Activated T-cell treated with anti-CD3 and anti-CD28 coated beads, Interleukin-2, amount 50 U/mL, for 72 hours (primary cell): ENCODE measurements around the gene GABARAPL2. TPM values are rescaled to one million over a fixed set of nuclear protein-coding genes. Genes with fewer than 3 reads are reported as not detected.
"Not testable (repeated sequence)": the region's sequence is repeated elsewhere in the genome, so short reads cannot be mapped to it uniquely, and the experiment has no call there.

ENCODE experiments used
- ATAC-seq, 2 donors: fragments of 150-1000 bp; cut with Tn5 transposase; replicated peaks in 1 of 2; 2 replicates each; pipeline ENCODE4 v1.10.0; 2021; ENCODE audit warnings: moderate library complexity in 2 of 2, mild to moderate bottlenecking in 1 of 2
- DNase-seq, 2 donors: peaks; one replicate each; pipeline ENCODE4 v3.0.0; 2021 to 2022; ENCODE audit warnings: mixed read lengths in 1 of 2
- H3K27ac Mint-ChIP-seq: one replicate; pipeline ENCODE4 v1.8.0; 2022; ENCODE audit warnings: mild to moderate bottlenecking, moderate library complexity, mixed read lengths
- H3K27me3 Mint-ChIP-seq: one replicate; pipeline ENCODE4 v1.8.0; 2022; ENCODE audit warnings: low read depth, mixed read lengths
- H3K36me3 Mint-ChIP-seq, 2 donors: one replicate each; pipeline ENCODE4 v1.8.0; 2022; ENCODE audit warnings: mixed read lengths in 2 of 2, mild to moderate bottlenecking in 1 of 2; ENCODE audit not compliant: insufficient read depth in 2 of 2
- H3K4me1 Mint-ChIP-seq: one replicate; pipeline ENCODE4 v1.8.0; 2022; ENCODE audit warnings: low read depth, mixed read lengths
- H3K4me3 Mint-ChIP-seq, 2 donors: one replicate each; pipeline ENCODE4 v1.8.0; 2022; ENCODE audit warnings: mild to moderate bottlenecking in 2 of 2, mixed read lengths in 2 of 2, moderate library complexity in 2 of 2
- H3K9me3 Mint-ChIP-seq, 2 donors: one replicate each; pipeline ENCODE4 v1.8.0; 2022; ENCODE audit warnings: mixed read lengths in 2 of 2
- total RNA-seq, 2 donors: library from RNA; stranded (reverse); gene quantifications; one replicate each; pipeline ENCODE4 v1.2.3, GENCODE V29; 2022

The GABARAPL2 gene
- total RNA-seq, 2 donors from 2014 or later, result 64.4 to 77.3 TPM

DNA sequence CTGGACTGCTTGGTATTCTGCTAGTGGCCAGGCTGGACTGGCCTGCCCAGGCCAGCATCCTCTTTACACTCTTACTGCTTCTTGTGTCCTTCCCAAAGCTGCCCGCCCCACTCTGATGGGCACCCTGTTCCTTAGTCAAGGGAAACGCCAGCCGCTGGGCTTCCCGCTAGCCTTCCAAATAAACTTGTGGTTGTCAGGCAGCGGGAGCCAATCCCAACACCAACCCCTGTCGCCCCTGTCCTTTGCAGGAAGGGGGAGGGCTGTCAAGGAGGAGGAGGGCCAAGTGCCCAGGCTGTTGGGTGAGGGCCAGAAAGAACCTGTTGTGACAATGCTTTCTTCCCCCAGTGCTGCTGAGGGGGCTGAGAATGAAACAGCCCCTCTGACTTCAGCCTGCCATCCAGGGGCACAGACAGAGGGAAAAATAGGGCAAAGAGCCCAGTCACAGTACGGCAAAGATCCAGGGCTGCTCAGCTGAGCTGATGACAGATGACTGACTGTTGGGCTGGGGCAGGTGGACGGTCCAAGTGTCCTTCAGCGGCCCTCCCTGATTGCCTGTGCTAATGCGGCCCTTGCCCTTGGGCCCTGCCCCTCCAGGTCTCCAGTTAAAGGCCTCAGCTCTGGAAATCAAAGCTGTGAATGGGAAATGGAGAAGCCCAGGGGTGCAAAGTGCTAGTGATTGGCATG, 27.2 kb upstream of the GABARAPL2 start:
- not testable (repeated sequence) for H3K27me3 Mint-ChIP-seq

DNA sequence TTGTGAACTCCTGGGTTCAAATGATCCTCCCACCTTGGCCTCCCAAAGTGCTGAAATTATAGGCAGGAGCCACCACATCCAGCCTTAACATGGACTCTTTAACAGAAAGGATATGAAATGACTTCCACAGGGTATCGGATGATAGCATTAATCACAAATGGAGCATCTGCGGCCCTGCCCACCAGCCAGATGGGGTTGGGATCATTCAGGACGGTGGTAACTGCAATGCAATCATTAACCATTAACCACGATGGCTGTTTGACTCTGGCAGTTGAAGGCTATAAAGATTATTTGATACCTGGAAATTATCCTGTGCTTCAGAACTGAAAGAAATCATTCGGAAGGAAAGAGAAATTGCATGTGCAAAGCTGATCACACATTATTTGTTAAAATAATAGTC, 24.9 kb upstream of the GABARAPL2 start:
- H3K4me1 Mint-ChIP-seq, result no peaks in the 10 kb centered on the region
- no peaks in the 10 kb centered on the region for H3K36me3 Mint-ChIP-seq
- no peak for DNase-seq
- H3K9me3 Mint-ChIP-seq, result no peaks in the 10 kb centered on the region
- ATAC-seq, result no peak
- no peaks in the 10 kb centered on the region for H3K27me3 Mint-ChIP-seq
- H3K27ac Mint-ChIP-seq, result no peak overlapping the region
- no peak overlapping the region for H3K4me3 Mint-ChIP-seq

More for the DNA sequence above, 27.2 kb upstream of the GABARAPL2 start:
- H3K4me3 Mint-ChIP-seq, DNase-seq, H3K27ac Mint-ChIP-seq, ATAC-seq, H3K9me3 Mint-ChIP-seq, H3K4me1 Mint-ChIP-seq, H3K36me3 Mint-ChIP-seq: not testable (repeated sequence)

DNA sequence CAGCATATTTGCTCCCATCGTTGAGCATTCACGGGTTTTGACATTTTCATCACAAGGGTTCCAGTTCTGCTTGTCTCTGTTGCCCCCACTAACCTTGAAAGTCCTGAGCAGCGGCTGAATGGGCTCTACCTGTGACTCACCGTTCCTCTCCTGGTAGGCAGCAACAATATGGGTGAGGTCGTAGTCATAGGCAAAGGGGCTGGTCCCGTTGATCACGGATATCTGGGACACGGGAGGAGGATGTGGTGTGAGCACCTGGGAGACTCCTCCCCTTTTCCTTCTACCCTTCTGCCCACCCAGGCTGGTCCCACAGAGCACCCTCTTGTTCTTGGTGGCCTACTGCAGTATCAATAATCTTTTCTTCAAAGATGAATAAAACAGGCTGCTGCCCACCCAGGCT, 23.7 kb upstream of the GABARAPL2 start:
- H3K27me3 Mint-ChIP-seq, ATAC-seq, H3K27ac Mint-ChIP-seq: not testable (repeated sequence)

DNA sequence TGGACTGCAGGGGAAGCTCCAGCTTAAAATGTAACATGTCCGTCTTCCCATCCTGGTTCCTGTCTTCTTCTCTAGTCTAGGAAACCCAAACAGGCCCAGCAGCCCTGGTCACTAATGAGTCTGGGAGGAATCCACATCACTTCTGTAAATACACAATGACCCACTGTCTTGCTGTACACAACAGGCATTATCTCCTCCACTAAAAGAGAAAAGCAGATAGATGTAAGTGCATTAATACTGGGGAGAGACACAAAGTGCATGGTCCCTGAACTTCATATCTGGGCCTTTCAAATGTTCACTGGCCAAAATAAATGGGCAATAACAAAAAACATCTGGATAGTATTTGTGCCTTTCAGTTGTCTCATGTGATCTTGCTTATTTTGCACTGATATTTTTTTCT, 20.3 kb upstream of the GABARAPL2 start:
- not testable (repeated sequence) for H3K36me3 Mint-ChIP-seq, H3K27me3 Mint-ChIP-seq, H3K9me3 Mint-ChIP-seq, H3K4me3 Mint-ChIP-seq, H3K27ac Mint-ChIP-seq, ATAC-seq, DNase-seq
- peaks cover 11% of the 10 kb centered on the region for H3K4me1 Mint-ChIP-seq

More for the DNA sequence above, 23.7 kb upstream of the GABARAPL2 start:
- not testable (repeated sequence) for H3K36me3 Mint-ChIP-seq, DNase-seq, H3K4me1 Mint-ChIP-seq, H3K4me3 Mint-ChIP-seq, H3K9me3 Mint-ChIP-seq

DNA sequence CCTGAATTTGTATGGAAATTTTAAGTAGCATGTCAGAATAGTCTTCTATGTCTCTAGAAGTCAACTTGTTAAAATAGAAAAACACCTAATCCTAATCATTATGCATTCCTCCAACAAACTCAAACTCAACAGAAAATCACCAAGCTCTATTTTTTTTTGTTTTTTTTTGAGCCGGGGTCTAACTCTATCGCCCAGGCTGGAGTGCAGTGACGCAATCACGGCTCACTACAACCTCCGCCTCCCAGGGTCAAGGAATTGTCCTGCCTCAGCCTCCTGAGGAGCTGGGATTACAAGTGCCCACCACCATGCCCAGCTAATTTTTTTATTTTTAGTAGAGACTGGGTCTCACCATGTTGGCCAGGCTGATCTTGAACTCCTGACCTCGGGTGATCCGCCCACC, 19.9 kb upstream of the GABARAPL2 start:
- no peak for ATAC-seq
- Mint-ChIP-seq H3K27me3 (no peaks in the 10 kb centered on the region), H3K36me3 (no peaks in the 10 kb centered on the region), H3K4me1 (peaks cover 11% of the 10 kb centered on the region), H3K9me3 (no peaks in the 10 kb centered on the region), H3K27ac (no peak overlapping the region), H3K4me3 (no peak overlapping the region)
- DNase-seq, result no peak

DNA sequence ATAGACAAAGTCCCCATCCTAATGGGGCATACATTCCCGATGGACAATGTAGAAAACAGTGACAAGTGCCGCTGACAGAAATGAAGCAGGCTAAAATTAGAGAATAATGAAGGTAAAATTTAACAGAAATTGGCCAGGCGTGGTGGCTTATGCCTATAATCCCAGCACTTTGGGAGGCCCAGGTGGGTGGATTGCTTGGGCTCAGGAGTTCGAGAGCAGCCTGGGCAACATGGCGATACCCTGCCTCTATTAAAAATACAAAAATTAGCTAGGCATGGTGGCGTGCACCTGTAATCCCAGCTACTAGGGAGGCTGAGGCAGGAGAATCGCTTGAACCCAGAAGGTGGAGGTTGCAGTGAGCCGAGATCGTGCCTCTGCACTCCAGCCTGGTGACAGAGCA, 17.7 kb upstream of the GABARAPL2 start:
- not testable (repeated sequence) for H3K27me3 Mint-ChIP-seq, H3K9me3 Mint-ChIP-seq, ATAC-seq, H3K27ac Mint-ChIP-seq, H3K4me3 Mint-ChIP-seq, H3K36me3 Mint-ChIP-seq, DNase-seq
- H3K4me1 Mint-ChIP-seq, result peaks cover 11% of the 10 kb centered on the region

DNA sequence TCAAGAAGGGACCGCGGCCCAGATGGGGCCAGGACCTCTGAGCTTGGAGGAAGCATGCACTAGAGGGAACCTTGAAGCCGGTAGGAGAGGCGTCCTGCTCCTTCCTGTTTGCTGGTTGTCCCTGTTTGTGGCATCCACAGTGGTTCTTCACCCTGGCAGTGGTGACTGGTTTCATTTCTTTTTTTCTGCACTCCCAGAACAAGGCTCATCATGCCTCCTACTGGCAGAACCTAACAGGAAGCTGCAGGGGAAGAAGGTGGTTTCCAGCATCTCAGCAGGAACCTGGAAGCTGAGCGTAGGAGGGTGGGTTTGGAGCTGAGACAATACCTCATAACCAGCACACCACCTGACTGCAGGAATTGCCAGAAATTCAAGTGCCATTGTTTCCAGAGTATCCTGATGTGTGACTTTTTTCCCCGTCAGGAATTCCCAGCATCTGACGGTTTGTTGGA, 15.9 kb upstream of the GABARAPL2 start:
- peak; percentile 24 to 25 for DNase-seq
- H3K36me3 Mint-ChIP-seq, result no peaks in the 10 kb centered on the region
- ATAC-seq, result peak; percentile 34 to 65
- no peak overlapping the region for H3K4me3 Mint-ChIP-seq
- no peak overlapping the region for H3K27ac Mint-ChIP-seq
- H3K27me3 Mint-ChIP-seq, result peaks cover 15% of the 10 kb centered on the region
- H3K9me3 Mint-ChIP-seq, result no peaks in the 10 kb centered on the region
- H3K4me1 Mint-ChIP-seq, result peaks cover 12% of the 10 kb centered on the region

DNA sequence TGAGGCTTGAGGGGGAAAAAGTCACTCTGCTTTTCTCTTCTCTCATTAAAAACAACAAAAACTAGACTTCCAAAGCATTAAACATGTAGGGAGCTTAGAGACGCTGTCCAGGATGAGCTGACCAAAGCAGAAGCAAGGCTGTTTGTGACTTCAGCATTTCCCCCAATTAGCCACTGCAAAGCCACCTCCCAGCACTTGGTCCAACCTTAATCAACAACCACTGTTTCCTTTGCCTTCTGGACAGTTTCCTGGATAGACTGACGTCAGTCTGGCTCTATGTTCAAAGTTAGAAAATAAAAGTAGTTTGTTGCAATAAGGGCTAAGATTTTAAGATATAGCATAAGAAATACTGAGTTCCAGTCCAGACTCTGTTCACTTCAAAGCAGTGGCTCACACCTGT, 13.2 kb upstream of the GABARAPL2 start:
- DNase-seq (no peak), ATAC-seq (no peak)
- H3K27ac Mint-ChIP-seq, result no peak overlapping the region
- H3K4me1 Mint-ChIP-seq, result peaks cover 24% of the 10 kb centered on the region
- H3K9me3 Mint-ChIP-seq, result no peaks in the 10 kb centered on the region
- H3K27me3 Mint-ChIP-seq, result peaks cover 15% of the 10 kb centered on the region
- H3K36me3 Mint-ChIP-seq, result no peaks in the 10 kb centered on the region
- H3K4me3 Mint-ChIP-seq, result no peak overlapping the region

DNA sequence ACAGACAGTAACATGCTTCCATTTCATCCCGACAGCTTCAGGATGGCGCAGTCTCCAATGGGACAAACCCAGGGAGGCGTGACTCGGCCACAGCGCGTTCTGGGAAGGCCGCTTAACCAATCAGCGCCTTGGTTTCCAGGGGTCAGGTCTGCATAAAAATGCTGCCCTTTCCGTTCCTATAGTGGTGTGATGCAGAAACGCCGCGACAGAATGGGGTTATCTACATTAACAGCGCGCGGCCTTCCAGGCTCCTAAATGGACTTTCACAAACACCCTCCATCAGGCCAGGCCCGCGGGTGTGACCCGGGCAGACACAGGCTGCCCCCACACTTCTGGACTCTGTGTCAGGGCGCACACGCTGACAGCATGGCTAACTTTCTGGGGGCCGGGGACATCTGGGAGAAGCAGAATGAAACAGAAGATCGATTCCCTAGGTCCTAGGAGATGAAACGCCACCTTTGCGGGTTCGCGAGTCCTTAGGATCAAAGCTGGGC, 10.9 kb upstream of the GABARAPL2 start:
- H3K4me1 Mint-ChIP-seq, result peaks cover 17% of the 10 kb centered on the region
- H3K36me3 Mint-ChIP-seq, result no peaks in the 10 kb centered on the region
- peak; percentile 2 for ATAC-seq
- peak; percentile 15 to 26 for DNase-seq
- no peaks in the 10 kb centered on the region for H3K9me3 Mint-ChIP-seq
- H3K27ac Mint-ChIP-seq, result no peak overlapping the region
- H3K27me3 Mint-ChIP-seq, result peaks cover 15% of the 10 kb centered on the region
- H3K4me3 Mint-ChIP-seq, result peak overlapping the region; percentile 97 to 98

DNA sequence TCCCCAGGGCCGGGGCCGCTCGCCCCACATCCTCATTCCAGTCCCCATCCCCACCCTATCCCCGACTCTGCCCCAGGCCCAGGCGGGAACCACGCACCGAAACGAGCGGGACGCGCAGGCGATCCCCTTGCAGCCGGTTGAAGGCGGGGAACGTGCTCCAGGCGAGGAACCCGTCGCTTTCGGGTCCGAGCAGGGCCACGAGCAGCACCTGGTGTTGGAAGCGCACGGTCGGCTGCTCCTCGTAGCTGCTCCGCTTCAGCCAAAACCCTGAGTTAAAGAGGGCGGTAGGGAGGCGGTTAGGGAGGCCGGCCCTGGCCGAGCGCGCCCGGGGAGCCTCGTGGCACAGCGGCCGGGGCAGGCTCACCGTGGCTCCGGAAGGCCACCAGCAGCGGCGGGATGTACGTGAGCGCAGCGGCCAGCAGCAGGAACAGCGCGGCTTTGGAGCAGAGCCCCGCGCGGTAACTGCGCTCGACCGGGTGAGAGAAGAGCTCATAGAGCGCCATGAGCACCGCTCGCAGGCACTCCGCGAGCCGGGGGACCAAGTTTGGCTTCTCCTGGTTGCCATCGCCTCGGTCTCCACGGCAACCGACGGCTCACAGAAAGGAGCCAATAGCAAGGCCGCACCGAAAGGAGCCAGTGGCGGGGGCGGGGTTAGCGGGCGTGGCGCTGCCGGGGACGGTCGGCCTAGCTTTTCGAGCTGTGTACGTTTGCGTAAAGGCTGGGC, 10.3 kb upstream of the GABARAPL2 start, which contains the start of gene TMEM231:
TMEM231 (minus strand) TSS at position 546 of the 724 bp plus-strand sequence; CDS start at position 503, 43 bp downstream.
- no peak within 1 kb of the TSS for H3K27ac Mint-ChIP-seq
- H3K36me3 Mint-ChIP-seq, result no peaks in the 10 kb centered on the region
- H3K9me3 Mint-ChIP-seq, result no peaks in the 10 kb centered on the region
- ATAC-seq (peak; percentile 97), DNase-seq (peak; percentile 97 to 98)
- peaks cover 14% of the 10 kb centered on the region for H3K4me1 Mint-ChIP-seq
- H3K4me3 Mint-ChIP-seq, result peak within 1 kb of the TSS; percentile 97 to 98
- peaks cover 15% of the 10 kb centered on the region for H3K27me3 Mint-ChIP-seq

DNA sequence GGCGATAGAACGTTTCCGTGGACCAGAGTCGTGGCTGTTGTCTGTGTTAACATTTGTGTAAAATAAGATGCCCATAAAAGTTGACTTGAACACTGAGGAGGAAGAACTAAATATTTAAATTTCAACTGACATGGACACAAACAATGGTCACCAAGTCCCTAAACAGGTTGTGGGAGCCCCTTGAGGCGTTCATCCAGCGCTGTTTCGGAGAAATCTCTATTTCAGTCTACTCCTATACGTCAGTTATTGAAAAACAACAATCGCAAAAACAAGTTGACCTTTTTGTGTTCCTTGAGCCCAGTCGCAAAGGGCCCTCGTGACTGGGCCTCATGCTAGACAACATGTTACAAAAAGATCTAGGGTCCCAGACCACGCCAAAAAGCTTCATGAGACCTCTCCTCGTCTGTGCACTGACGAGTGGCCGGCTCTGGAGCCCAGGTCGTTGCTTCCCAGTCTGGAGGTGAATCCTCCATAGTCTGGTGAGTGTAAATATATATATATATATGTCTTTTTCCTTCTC, 9.7 kb upstream of the GABARAPL2 start:
- H3K27ac Mint-ChIP-seq, result no peak overlapping the region
- peaks cover 15% of the 10 kb centered on the region for H3K27me3 Mint-ChIP-seq
- H3K9me3 Mint-ChIP-seq, result no peaks in the 10 kb centered on the region
- ATAC-seq, result no peak
- DNase-seq, result no peak
- no peaks in the 10 kb centered on the region for H3K36me3 Mint-ChIP-seq
- H3K4me1 Mint-ChIP-seq, result peaks cover 20% of the 10 kb centered on the region
- H3K4me3 Mint-ChIP-seq, result peak overlapping the region; percentile 97 to 98

DNA sequence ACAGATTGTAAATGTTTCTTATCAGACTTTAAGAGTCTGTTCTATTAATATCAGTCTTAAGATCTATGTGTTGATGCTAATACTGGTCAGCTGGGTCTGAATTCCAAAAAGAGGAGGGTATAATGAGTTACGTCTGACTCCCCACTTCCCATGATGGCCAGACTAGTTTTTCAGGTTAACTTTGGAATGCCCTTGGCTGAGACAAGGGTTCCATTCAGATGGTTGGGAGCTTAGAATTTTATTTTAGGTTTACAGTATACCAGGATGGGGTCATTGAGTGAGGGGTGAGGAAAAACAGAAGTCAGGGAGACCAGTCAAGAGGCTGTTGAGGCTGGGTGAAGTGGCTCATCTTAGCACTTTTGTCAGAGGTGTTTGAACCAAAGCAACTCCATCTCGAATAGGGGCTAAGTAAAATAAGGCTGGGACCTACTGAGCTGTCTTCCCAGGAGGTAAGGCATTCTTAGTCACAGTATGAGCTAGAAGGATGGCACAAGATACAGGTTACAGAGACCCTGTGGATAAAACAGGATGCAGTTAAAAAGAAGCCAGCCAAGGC, 7.3 kb upstream of the GABARAPL2 start:
- Mint-ChIP-seq H3K36me3 (no peaks in the 10 kb centered on the region), H3K4me3 (no peak overlapping the region), H3K4me1 (peaks cover 28% of the 10 kb centered on the region), H3K9me3 (no peaks in the 10 kb centered on the region), H3K27ac (no peak overlapping the region), H3K27me3 (peaks cover 17% of the 10 kb centered on the region)
- DNase-seq (no peak), ATAC-seq (no peak)
